HepG2 (cell line): ENCODE measurements around the gene RPP25L. TPM values are rescaled to one million over a fixed set of nuclear protein-coding genes. Genes with fewer than 3 reads are reported as not detected.

Experiments used
- ATAC-seq: fragments of 200-7000 bp; cut with Tn5 transposase; 3 replicates; pipeline ENCODE4 v1.9.1; 2020; ENCODE audit warnings: mild to moderate bottlenecking, moderate library complexity
- BruUV-seq: library from RNA; stranded (reverse); fragments of 400-500 nt; replicated peaks from 2 replicates; lab custom pipeline; 2021; lab: Mats Ljungman, UMichigan
- CTCF ChIA-PET: fragments of 300-600 bp; formaldehyde crosslinking; extraction: SDS; loops from one replicate; lab custom pipeline; 2021; ENCODE audit warnings: low total read pairs, inconsistent platforms, low intra/inter-chr PET ratio; lab: Yijun Ruan, JAX
- POLR2A ChIA-PET: fragments of 350-600 bp; sonication (Branson Sonifier 250); formaldehyde crosslinking; loops from one replicate; lab custom pipeline; 2020; ENCODE audit warnings: antibody characterized with exemption, inconsistent platforms; lab: Yijun Ruan, JAX
- DNase-seq: peaks from one replicate; pipeline ENCODE4 v3.0.0-alpha.2; 2015; ENCODE audit warnings: low spot score
- FAIRE-seq: peaks from 3 replicates; lab custom pipeline; 2011; peaks lifted over from hg19 to GRCh38; lab: Jason Lieb, UNC
- H2AFZ ChIP-seq: one replicate; pipeline ENCODE4 v1.6.1; 2011; ENCODE audit warnings: low read length, inconsistent platforms
- H3K27ac ChIP-seq: fragments of 300-600 bp; 3 replicates; pipeline ENCODE4 v1.8.0; 2011; ENCODE audit warnings: mixed run types, mild to moderate bottlenecking, mixed read lengths, low read length, inconsistent platforms; ENCODE audit not compliant: insufficient read depth; ENCODE audit errors: extremely low read length
- H3K27me3 ChIP-seq, 2 experiments: fragments of 200-600 bp in 1 of 2; 2 replicates in 1 of 2; 3 replicates in 1 of 2; pipeline versions ENCODE4 v1.6.0 to v1.8.0; 2011; ENCODE audit warnings: low read length in 2 of 2, mild to moderate bottlenecking in 2 of 2, moderate library complexity in 2 of 2, inconsistent platforms in 1 of 2; ENCODE audit not compliant: insufficient read depth in 2 of 2, control insufficient read depth in 1 of 2
- H3K36me3 ChIP-seq, 2 experiments: fragments of 200-600 bp in 1 of 2; replicated peaks in 1 of 2; 2 replicates in 1 of 2; 3 replicates in 1 of 2; pipeline versions ENCODE4 v1.5.1 to v1.8.0; 2011; ENCODE audit warnings: low read length in 2 of 2, inconsistent platforms in 1 of 2; ENCODE audit not compliant: insufficient read depth in 2 of 2, control insufficient read depth in 1 of 2
- H3K4me1 ChIP-seq: 2 replicates; pipeline ENCODE4 v1.5.1; 2012; ENCODE audit warnings: low read length, inconsistent platforms; ENCODE audit not compliant: insufficient read depth
- H3K4me2 ChIP-seq: 2 replicates; pipeline ENCODE4 v1.6.0; 2011; ENCODE audit warnings: low read depth, low read length, inconsistent platforms
- H3K4me3 ChIP-seq, 3 experiments: fragments of 200-600 bp in 1 of 3; sonication (generic), shearing (Covaris generic) in 1 of 3; replicated peaks in 1 of 3; 2 replicates each; pipeline ENCODE4 v1.5.1; 2011 to 2016; ENCODE audit warnings: low read length in 3 of 3, inconsistent platforms in 2 of 3, low read depth in 2 of 3, mild to moderate bottlenecking in 2 of 3, control low read depth in 1 of 3, mixed read lengths in 1 of 3; ENCODE audit not compliant: insufficient read depth in 1 of 3
- H3K79me2 ChIP-seq: one replicate; pipeline ENCODE4 v1.6.1; 2011; ENCODE audit warnings: low read length, inconsistent platforms; ENCODE audit not compliant: insufficient read depth
- H3K9ac ChIP-seq: 2 replicates; pipeline ENCODE4 v1.6.0; 2011; ENCODE audit warnings: mild to moderate bottlenecking, low read depth, low read length, inconsistent platforms; ENCODE audit not compliant: insufficient read depth
- H3K9me3 ChIP-seq: 2 replicates; pipeline ENCODE4 v1.5.1; 2012; ENCODE audit warnings: mild to moderate bottlenecking, low read length
- H4K20me1 ChIP-seq: 2 replicates; pipeline ENCODE4 v1.6.0; 2011; ENCODE audit warnings: inconsistent platforms, mild to moderate bottlenecking, low read length, moderate library complexity; ENCODE audit not compliant: insufficient read depth
- MTA3 ChIP-seq: sonication (generic); formaldehyde crosslinking; IDR thresholded peaks from 2 replicates; pipeline ENCODE4 v1.4.0; 2020; ENCODE audit warnings: missing genetic modification reagents
- ZNF761 ChIP-seq: sonication (generic); formaldehyde crosslinking; conservative IDR thresholded peaks from 2 replicates; pipeline ENCODE4 v1.4.0; 2020; ENCODE audit warnings: mild to moderate bottlenecking, missing genetic modification reagents
- ZNF768 ChIP-seq: sonication (generic); formaldehyde crosslinking; IDR thresholded peaks from 2 replicates; pipeline ENCODE4 v1.4.0; 2020; ENCODE audit warnings: missing genetic modification reagents
- WGBS: methylation state at CpG from one replicate; pipeline ENCODE4 v1.1.6; 2017; ENCODE audit warnings: low lambda C conversion rate; 5-methylcytosine and 5-hydroxymethylcytosine counted together
- in situ Hi-C: cut with HindIII; loops from 2 replicates; pipeline ENCODE4 v1.10.0; 2017; ENCODE audit warnings: low pct_unique_long_range_greater_than_20kb; ENCODE audit not compliant: extremely low pct_ligation_motif_present
- intact Hi-C: fragments of 100-400 bp; cut with micrococcal nuclease; formaldehyde crosslinking; loops from one replicate; pipeline ENCODE4 v1.10.0; 2022; ENCODE audit not compliant: unreplicated experiment
- polyA plus RNA-seq, 8 experiments: library from polyadenylated mRNA; depleted of rRNA in 3 of 8; stranded (reverse) in 7 of 8; unstranded in 1 of 8; fragments of >200 nt; fragmentation: Illumina TruSeq in 4 of 8; extraction: Trizol in 4 of 8; gene quantifications; 2 replicates each; pipeline versions ENCODE4 v1.2.1 to v1.2.3, GENCODE V29; 2011 to 2016; ENCODE audit warnings: low read depth in 4 of 8, missing spikeins in 1 of 8, mixed read lengths in 1 of 8; ENCODE audit not compliant: insufficient read depth in 1 of 8
- total RNA-seq, 5 experiments: library from RNA; depleted of rRNA; stranded (reverse); fragments of >200 nt; fragmentation: Illumina TruSeq; extraction: Trizol; gene quantifications; 2 replicates each; pipeline ENCODE4 v1.2.3, GENCODE V29; 2016; ENCODE audit warnings: low read depth in 1 of 5
- TF ChIP-seq, protein P1 (sequence below): sonication (generic); formaldehyde crosslinking; IDR thresholded peaks from 2 replicates; pipeline ENCODE4 v1.4.0; 2020; ENCODE audit warnings: mild to moderate bottlenecking, low read depth, missing genetic modification reagents
- TF ChIP-seq, protein P2 (sequence below): sonication (generic); formaldehyde crosslinking; IDR thresholded peaks from 2 replicates; pipeline ENCODE4 v1.8.0; 2022; ENCODE audit warnings: mild to moderate bottlenecking, missing genetic modification reagents, borderline replicate concordance
- TF ChIP-seq, protein P3 (sequence below): sonication (generic); formaldehyde crosslinking; IDR thresholded peaks from 2 replicates; pipeline ENCODE4 v1.8.0; 2022; ENCODE audit warnings: missing genetic modification reagents, mild to moderate bottlenecking, moderate library complexity, borderline replicate concordance

The RPP25L gene
- total and polyA plus RNA-seq, 2 of the 13 experiments (the other 11 are each of a cell fraction or from before 2014, with no cell fraction given) = 24.5 to 27.3 TPM

DNA sequence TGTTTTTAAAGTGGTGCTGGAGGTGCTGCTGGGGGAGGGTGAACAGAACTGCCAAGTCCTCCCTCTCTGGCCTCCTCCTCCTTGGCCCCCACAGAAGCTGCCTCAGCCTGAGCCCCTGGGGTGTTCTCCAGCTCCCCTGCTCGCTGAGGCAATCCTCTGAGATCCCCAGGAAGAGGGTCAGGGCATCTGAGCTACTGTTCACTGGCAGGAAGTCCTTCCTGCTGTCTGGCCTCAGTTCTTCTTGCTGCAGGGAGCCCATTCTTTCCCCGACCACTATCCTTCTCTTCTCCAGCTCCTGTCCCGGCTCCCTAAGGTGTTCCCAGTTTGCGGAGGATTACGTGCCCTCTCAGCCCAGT, 32.1 kb downstream of the RPP25L start (continued):
- TF ChIP-seq, protein P1, sequence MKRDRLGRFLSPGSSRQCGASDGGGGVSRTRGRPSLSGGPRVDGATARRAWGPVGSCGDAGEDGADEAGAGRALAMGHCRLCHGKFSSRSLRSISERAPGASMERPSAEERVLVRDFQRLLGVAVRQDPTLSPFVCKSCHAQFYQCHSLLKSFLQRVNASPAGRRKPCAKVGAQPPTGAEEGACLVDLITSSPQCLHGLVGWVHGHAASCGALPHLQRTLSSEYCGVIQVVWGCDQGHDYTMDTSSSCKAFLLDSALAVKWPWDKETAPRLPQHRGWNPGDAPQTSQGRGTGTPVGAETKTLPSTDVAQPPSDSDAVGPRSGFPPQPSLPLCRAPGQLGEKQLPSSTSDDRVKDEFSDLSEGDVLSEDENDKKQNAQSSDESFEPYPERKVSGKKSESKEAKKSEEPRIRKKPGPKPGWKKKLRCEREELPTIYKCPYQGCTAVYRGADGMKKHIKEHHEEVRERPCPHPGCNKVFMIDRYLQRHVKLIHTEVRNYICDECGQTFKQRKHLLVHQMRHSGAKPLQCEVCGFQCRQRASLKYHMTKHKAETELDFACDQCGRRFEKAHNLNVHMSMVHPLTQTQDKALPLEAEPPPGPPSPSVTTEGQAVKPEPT (CRISPR knock-in tag) = no peak
- TF ChIP-seq ZNF761 (CRISPR knock-in tag) (no peak), ZNF768 (CRISPR knock-in tag) (no peak), MTA3 (no peak)
- TF ChIP-seq, protein P2, sequence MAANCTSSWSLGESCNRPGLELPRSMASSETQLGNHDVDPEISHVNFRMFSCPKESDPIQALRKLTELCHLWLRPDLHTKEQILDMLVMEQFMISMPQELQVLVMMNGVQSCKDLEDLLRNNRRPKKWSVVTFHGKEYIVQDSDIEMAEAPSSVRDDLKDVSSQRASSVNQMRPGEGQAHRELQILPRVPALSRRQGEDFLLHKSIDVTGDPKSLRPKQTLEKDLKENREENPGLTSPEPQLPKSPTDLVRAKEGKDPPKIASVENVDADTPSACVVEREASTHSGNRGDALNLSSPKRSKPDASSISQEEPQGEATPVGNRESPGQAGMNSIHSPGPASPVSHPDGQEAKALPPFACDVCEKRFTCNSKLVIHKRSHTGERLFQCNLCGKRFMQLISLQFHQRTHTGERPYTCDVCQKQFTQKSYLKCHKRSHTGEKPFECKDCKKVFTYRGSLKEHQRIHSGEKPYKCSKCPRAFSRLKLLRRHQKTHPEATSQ = no peak

DNA sequence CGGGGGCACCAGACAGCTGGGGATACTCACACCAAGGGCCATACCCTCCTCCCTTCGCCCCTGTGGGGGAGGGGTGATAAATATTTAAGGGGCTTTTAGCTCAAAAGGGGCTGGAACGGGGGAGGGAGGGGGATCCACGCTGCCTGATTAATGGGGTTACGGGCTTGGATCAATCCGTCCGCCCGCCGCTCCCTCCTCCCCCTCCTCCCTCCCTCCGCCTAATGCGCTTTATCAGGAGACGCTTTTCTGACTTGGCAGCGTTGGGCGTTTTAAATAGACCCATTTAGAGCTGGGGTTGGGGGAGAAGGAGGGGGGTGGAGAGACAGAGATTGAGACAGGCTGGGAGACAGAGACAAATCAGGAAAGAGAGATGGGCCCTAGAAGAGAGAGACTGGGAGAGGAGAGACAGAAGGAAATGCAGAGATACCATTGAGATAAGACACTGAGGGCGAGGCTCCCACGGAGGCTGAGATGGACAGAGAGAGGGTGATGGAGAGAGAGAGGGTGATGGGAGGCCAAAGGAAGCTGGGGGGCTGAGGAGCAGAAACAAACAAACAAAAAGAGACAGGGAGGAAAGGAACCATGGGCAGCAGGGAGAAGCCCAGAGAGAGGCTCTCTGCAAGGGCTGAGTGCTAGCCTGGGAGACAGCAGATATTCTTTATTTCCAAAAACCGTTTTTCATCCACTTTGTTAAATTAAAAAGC, 32.6 kb downstream of the RPP25L start:
- Histone ChIP-seq H2AFZ (no peak overlapping the region), H3K9me3 (no peaks in the 10 kb centered on the region), H3K4me3 (no peak overlapping the region), H4K20me1 (no peaks in the 10 kb centered on the region), H3K27me3 (peaks cover 13 to 73% of the 10 kb centered on the region in 2 experiments; a peak in 4 of 5 replicates), H3K36me3 (no peaks in the 10 kb centered on the region), H3K9ac (no peak overlapping the region), H3K4me2 (no peak overlapping the region), H3K4me1 (no peaks in the 10 kb centered on the region), H3K27ac (no peak overlapping the region), H3K79me2 (no peaks in the 10 kb centered on the region)
- 25% methylated on average over 16 of the region's 17 CpGs for WGBS
- in situ Hi-C loops = no loop called here
- intact Hi-C loops = no loop called here
- ATAC-seq (no peak), DNase-seq (no peak), FAIRE-seq (no peak)
- POLR2A ChIA-PET = no interaction called here
- CTCF ChIA-PET = no interaction called here
- no TSS peak for BruUV-seq
- TF ChIP-seq, protein P3, sequence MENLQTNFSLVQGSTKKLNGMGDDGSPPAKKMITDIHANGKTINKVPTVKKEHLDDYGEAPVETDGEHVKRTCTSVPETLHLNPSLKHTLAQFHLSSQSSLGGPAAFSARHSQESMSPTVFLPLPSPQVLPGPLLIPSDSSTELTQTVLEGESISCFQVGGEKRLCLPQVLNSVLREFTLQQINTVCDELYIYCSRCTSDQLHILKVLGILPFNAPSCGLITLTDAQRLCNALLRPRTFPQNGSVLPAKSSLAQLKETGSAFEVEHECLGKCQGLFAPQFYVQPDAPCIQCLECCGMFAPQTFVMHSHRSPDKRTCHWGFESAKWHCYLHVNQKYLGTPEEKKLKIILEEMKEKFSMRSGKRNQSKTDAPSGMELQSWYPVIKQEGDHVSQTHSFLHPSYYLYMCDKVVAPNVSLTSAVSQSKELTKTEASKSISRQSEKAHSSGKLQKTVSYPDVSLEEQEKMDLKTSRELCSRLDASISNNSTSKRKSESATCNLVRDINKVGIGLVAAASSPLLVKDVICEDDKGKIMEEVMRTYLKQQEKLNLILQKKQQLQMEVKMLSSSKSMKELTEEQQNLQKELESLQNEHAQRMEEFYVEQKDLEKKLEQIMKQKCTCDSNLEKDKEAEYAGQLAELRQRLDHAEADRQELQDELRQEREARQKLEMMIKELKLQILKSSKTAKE (CRISPR knock-in tag) = no peak
